Esophagus squamous epithelium (tissue), 4 donors: Measurements from ENCODE around the gene EPG5.

ENCODE experiments used
- POLR2A ChIP-seq, 4 donors: fragments of 450-650 bp; IDR thresholded peaks; one replicate each; pipeline ENCODE4 v1.6.1; 2017; ENCODE audit warnings: antibody characterized with exemption in 4 of 4, mild to moderate bottlenecking in 4 of 4, moderate library complexity in 3 of 4
- TF ChIP-seq, protein P1 (sequence below), 6 experiments: fragments of 450-650 bp in 4 of 6; fragments of 200-600 bp in 2 of 6; sonication (generic) in 2 of 6; IDR thresholded peaks; one replicate each; pipeline ENCODE4 v1.5.1; 2016 to 2019; ENCODE audit warnings: antibody characterized with exemption in 6 of 6, mild to moderate bottlenecking in 4 of 6, moderate library complexity in 4 of 6

GRCh38 chr18:45926085-45926484, 41.0 kb downstream of the EPG5 start:
- no peak for TF ChIP-seq POLR2A (IDR thresholded peaks at IDR 0.05)
- TF ChIP-seq, protein P1, sequence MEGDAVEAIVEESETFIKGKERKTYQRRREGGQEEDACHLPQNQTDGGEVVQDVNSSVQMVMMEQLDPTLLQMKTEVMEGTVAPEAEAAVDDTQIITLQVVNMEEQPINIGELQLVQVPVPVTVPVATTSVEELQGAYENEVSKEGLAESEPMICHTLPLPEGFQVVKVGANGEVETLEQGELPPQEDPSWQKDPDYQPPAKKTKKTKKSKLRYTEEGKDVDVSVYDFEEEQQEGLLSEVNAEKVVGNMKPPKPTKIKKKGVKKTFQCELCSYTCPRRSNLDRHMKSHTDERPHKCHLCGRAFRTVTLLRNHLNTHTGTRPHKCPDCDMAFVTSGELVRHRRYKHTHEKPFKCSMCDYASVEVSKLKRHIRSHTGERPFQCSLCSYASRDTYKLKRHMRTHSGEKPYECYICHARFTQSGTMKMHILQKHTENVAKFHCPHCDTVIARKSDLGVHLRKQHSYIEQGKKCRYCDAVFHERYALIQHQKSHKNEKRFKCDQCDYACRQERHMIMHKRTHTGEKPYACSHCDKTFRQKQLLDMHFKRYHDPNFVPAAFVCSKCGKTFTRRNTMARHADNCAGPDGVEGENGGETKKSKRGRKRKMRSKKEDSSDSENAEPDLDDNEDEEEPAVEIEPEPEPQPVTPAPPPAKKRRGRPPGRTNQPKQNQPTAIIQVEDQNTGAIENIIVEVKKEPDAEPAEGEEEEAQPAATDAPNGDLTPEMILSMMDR (IDR thresholded peaks at IDR 0.05) = no peak
